HUDEP-2 (cell line): ENCODE data around the gene PRELP.

Source experiments
- DNase-seq, 76 experiments: peaks; one replicate each; lab custom pipeline; 2025; ENCODE audit not compliant: unreplicated experiment in 76 of 76; lab: John Stamatoyannopoulos, UW

Gene PRELP

GRCh38 chr1:203476216-203476814 is 709 bp downstream of the PRELP start:
- no peak for DNase-seq

GRCh38 chr1:203477748-203478147 is 2.1 kb downstream of the PRELP start:
- DNase-seq = no peak

GRCh38 chr1:203478231-203478630 is 2.6 kb downstream of the PRELP start:
- DNase-seq = no peak

DNA sequence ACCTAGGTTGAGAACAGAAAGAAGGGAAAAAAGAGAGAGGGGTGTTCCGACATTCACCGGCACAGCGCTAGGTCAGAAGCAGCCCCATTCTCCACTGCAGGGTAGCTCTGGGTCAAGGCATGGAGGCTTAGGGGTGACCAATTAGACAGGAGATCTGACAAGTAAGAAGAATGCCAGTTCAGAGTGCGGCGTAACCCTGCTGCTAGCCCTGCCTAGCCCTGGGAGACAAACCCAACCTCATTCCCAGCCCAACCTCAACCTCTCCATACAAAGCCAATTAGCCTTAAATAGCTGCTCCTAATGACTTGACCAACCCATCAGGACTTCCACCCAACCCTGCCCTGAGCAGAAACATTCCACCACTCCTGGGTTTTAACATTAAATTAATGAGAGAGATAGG is 3.4 kb downstream of the PRELP start:
- no peak for DNase-seq

GRCh38 chr1:203479646-203480045 is 4.0 kb downstream of the PRELP start:
- DNase-seq = no peak

DNA sequence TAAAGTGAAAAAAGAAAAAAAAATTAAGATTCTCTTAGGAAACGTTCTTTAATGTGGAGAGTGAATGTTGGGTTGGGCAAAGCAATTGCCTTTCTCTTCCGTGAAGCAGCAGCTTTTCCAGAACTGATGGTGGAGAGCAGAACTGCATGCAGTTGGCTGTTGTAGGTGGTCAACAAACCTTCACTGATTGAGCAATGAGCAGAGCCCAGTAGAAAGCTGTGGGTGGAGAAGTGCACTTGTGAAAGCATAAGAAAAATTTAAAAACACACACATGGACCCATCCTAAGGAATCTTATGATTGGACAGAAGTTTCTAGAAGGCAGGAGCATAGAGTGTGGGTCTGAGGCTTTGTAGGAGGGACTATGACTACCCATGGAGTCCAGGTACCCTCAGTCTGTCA is 4.5 kb downstream of the PRELP start:
- DNase-seq = no peak

- peak in 21 of 76 experiments; percentile 1 to 35 (median 8) for DNase-seq
Measured at GRCh38 chr1:203480525-203481084, 5.0 kb downstream of the PRELP start.

GRCh38 chr1:203481196-203481595 is 5.6 kb downstream of the PRELP start:
- DNase-seq = no peak

GRCh38 chr1:203486618-203487370 is 11.2 kb downstream of the PRELP start:
- no peak for DNase-seq

- no peak for DNase-seq
Measured at GRCh38 chr1:203488539-203488938, 12.9 kb downstream of the PRELP start.

DNA sequence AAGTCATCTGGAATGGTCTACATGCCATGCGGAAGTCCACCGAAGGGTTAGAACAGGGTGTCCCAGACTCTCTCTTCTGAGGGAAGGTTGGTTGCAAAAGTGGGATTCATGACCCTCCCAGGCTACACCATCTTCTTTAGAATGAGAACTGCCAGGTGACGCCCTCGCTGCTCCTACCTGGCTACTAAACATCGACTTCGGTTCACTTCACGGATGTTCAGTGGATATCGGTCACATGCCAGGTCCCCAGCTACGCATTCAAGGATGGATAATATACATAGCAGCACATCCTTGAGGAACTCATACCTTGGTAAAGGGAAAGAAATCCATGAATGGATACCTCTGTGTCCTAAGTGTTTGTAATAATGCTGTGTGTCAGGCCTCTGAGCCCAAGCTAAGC is 15.0 kb downstream of the PRELP start:
- DNase-seq = no peak

DNA sequence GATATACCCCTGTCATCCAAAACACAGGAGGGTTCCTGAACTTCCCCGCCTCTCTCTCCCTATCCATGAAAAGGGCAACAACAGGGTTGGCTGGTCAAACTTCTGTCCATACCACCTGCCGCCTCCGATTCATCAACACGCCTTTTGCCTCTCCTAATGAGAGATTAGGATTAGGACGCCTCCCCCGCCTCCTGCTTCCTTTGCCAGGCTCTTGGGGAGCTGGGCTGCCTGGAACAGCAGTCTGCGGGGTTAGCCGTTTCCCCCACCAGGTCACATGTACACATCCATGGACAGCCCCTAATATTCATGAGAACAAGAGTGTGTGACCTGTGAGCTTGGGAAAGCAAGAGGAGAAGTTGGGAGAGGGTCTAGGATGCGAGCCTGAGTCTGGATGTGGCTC is 16.1 kb downstream of the PRELP start:
- no peak for DNase-seq

GRCh38 chr1:203492082-203492747 is 16.6 kb downstream of the PRELP start:
- DNase-seq = no peak

DNA sequence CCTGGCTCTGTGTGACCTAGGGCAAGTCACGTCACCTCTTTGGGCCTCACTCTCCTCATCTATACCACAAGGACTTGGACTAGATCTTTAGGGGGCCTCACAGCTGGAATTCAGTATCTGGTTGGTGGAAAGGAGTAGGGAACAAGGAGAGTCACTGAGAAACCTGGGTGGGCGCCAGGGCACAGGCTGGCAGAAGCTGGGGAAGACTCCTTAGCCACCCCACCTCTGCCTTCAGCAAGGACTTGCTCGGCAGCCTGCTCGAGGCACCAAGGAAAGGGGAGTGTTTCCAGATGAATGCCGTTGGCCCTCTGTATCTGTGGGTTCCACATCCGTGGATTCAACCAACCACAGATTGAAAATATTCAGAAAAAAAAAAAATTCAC is 17.1 kb downstream of the PRELP start:
- no peak for DNase-seq

GRCh38 chr1:203493901-203494300 is 18.3 kb downstream of the PRELP start, which contains the start of gene OPTC:
Gene OPTC, plus strand, starts transcription at chr1:203494153. Its CDS starts 1,853 bp downstream, at chr1:203496006.
- DNase-seq = no peak

- no peak for DNase-seq
Measured at GRCh38 chr1:203495845-203496244, 20.2 kb downstream of the PRELP start.

GRCh38 chr1:203497269-203497777 is 21.7 kb downstream of the PRELP start:
- DNase-seq = no peak

- DNase-seq = no peak
Measured at GRCh38 chr1:203499643-203500278, 24.2 kb downstream of the PRELP start.

- no peak for DNase-seq
Measured at GRCh38 chr1:203500279-203500678, 24.7 kb downstream of the PRELP start.

DNA sequence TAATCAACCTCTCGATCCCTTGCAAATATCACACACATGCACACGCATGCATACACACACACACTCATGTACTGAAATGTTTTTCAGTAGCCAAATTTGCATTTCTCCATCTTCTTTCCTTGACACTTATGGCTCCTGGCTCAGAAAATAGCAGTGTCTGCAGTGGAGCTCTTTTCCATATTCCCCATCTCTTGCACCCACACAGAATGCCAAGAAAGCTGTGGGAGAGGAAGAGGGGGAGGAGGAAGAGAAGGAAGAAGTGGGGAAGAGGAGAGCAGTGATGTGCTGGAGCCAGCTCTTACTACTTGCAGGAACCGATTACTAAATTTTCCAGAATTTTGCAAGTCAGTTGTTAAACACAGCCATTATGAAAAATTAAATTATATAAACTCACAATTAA is 28.2 kb downstream of the PRELP start:
- no peak for DNase-seq
